Loucy (cell line): ENCODE results near the gene ANXA3.

ENCODE experiments used
- H2AFZ ChIP-seq: fragments of 200-600 bp; sonication (generic); 2 replicates; pipeline ENCODE4 v1.6.0; 2016; ENCODE audit warnings: antibody characterized with exemption, mild to moderate bottlenecking, low read length, moderate library complexity
- H3F3A ChIP-seq: fragments of 200-600 bp; 2 replicates; pipeline ENCODE4 v1.6.0; 2016; ENCODE audit warnings: antibody characterized with exemption, low read depth, mild to moderate bottlenecking
- H3K27me3 ChIP-seq: fragments of 200-600 bp; sonication (generic); 2 replicates; pipeline ENCODE4 v1.6.1; 2014; ENCODE audit warnings: low read length, mild to moderate bottlenecking; ENCODE audit not compliant: insufficient read depth, poor library complexity, severe bottlenecking
- H3K36me3 ChIP-seq: fragments of 200-600 bp; sonication (generic); 2 replicates; pipeline ENCODE4 v1.6.1; 2016; ENCODE audit warnings: low read length; ENCODE audit not compliant: insufficient read depth
- H3K4me1 ChIP-seq: fragments of 200-600 bp; sonication (generic); 2 replicates; pipeline ENCODE4 v1.5.1; 2014; ENCODE audit warnings: low read length, mild to moderate bottlenecking; ENCODE audit not compliant: insufficient read depth, poor library complexity, severe bottlenecking
- H3K4me2 ChIP-seq: fragments of 200-600 bp; sonication (generic); 2 replicates; pipeline ENCODE4 v1.6.0; 2014; ENCODE audit warnings: antibody characterized with exemption, low read length, low read depth, mild to moderate bottlenecking; ENCODE audit not compliant: poor library complexity, severe bottlenecking
- H3K4me3 ChIP-seq: fragments of 200-600 bp; sonication (generic); 2 replicates; pipeline ENCODE4 v1.5.1; 2014; ENCODE audit warnings: low read length, mild to moderate bottlenecking, mixed read lengths; ENCODE audit not compliant: poor library complexity, severe bottlenecking
- H3K79me2 ChIP-seq: fragments of 200-600 bp; sonication (generic); 2 replicates; pipeline ENCODE4 v1.6.1; 2014; ENCODE audit warnings: low read length; ENCODE audit not compliant: insufficient read depth
- H3K9ac ChIP-seq: fragments of 200-600 bp; sonication (generic); 2 replicates; pipeline ENCODE4 v1.6.0; 2014; ENCODE audit warnings: mild to moderate bottlenecking, low read depth, low read length, moderate library complexity; ENCODE audit not compliant: poor library complexity, severe bottlenecking
- H3K9me2 ChIP-seq: fragments of 200-600 bp; sonication (generic); replicated peaks from 2 replicates; pipeline ENCODE4 v1.6.1; 2016; ENCODE audit warnings: low read depth, low read length, mixed read lengths
- H3K9me3 ChIP-seq: fragments of 200-600 bp; sonication (generic); 2 replicates; pipeline ENCODE4 v1.6.1; 2014; ENCODE audit warnings: mild to moderate bottlenecking, antibody characterized with exemption, low read length, low read depth; ENCODE audit not compliant: insufficient read depth
- H4K20me1 ChIP-seq: fragments of 200-600 bp; sonication (generic); 2 replicates; pipeline ENCODE4 v1.6.0; 2014; ENCODE audit warnings: antibody characterized with exemption, low read length, mild to moderate bottlenecking; ENCODE audit not compliant: insufficient read depth, poor library complexity, severe bottlenecking
- CTCF ChIP-seq: fragments of 200-600 bp; sonication (generic); conservative IDR thresholded peaks from 2 replicates; pipeline ENCODE4 v1.5.1; 2014; ENCODE audit warnings: mild to moderate bottlenecking, antibody characterized with exemption, low read length
- EZH2phosphoT487 ChIP-seq: fragments of 200-600 bp; IDR thresholded peaks from 2 replicates; pipeline ENCODE4 v1.6.1; 2018; ENCODE audit warnings: antibody characterized with exemption, mild to moderate bottlenecking, moderate library complexity, borderline replicate concordance

Gene ANXA3

GRCh38 chr4:78653655-78654054 is 102.1 kb downstream of the ANXA3 start:
- peaks cover 13% of the 10 kb centered on the region for H3F3A ChIP-seq
- no peak overlapping the region for H3K9ac ChIP-seq
- no peaks in the 10 kb centered on the region for H3K9me2 ChIP-seq
- no peaks in the 10 kb centered on the region for H3K79me2 ChIP-seq
- no peak overlapping the region for H2AFZ ChIP-seq
- no peaks in the 10 kb centered on the region for H3K36me3 ChIP-seq
- no peaks in the 10 kb centered on the region for H4K20me1 ChIP-seq
- H3K4me1 ChIP-seq, result peaks cover 64% of the 10 kb centered on the region
- no peaks in the 10 kb centered on the region for H3K9me3 ChIP-seq
- TF ChIP-seq EZH2phosphoT487 (no peak), CTCF (no peak)
- H3K27me3 ChIP-seq, result no peaks in the 10 kb centered on the region
- no peak overlapping the region for H3K4me2 ChIP-seq
- no peak overlapping the region for H3K4me3 ChIP-seq

GRCh38 chr4:78654807-78655206 is 103.2 kb downstream of the ANXA3 start:
- Histone ChIP-seq H3K36me3 (no peaks in the 10 kb centered on the region), H3K9me3 (no peaks in the 10 kb centered on the region), H3K4me1 (peaks cover 72% of the 10 kb centered on the region), H3K9me2 (no peaks in the 10 kb centered on the region), H3K4me2 (no peak overlapping the region), H3K9ac (peak overlapping the region; percentile 10), H4K20me1 (no peaks in the 10 kb centered on the region), H3K27me3 (no peaks in the 10 kb centered on the region), H3F3A (peaks cover 20% of the 10 kb centered on the region), H2AFZ (no peak overlapping the region), H3K4me3 (no peak overlapping the region), H3K79me2 (no peaks in the 10 kb centered on the region)
- TF ChIP-seq EZH2phosphoT487, result no peak
- no peak for TF ChIP-seq CTCF

GRCh38 chr4:78656968-78657445 is 105.4 kb downstream of the ANXA3 start:
- Histone ChIP-seq H3K9me3 (no peaks in the 10 kb centered on the region), H3K4me2 (peak overlapping the region; percentile 82), H3K4me3 (peak overlapping the region; percentile 63), H3K9ac (peak overlapping the region; percentile 56), H3K36me3 (no peaks in the 10 kb centered on the region), H3K4me1 (peaks cover 67% of the 10 kb centered on the region), H3K9me2 (no peaks in the 10 kb centered on the region), H2AFZ (peak overlapping the region; percentile 47), H3K27me3 (no peaks in the 10 kb centered on the region), H3F3A (peaks cover 20% of the 10 kb centered on the region), H3K79me2 (no peaks in the 10 kb centered on the region), H4K20me1 (no peaks in the 10 kb centered on the region)
- no peak for TF ChIP-seq EZH2phosphoT487
- TF ChIP-seq CTCF, result no peak
